Lower leg skin (tissue), 3 donors: ENCODE data around the gene WWOX.

Experiments
- POLR2A ChIP-seq, 2 donors: fragments of 450-650 bp; IDR thresholded peaks; one replicate each; pipeline ENCODE4 v1.6.1; 2016 to 2017; ENCODE audit warnings: antibody characterized with exemption in 2 of 2, mild to moderate bottlenecking in 1 of 2, moderate library complexity in 1 of 2
- TF ChIP-seq, protein P1 (sequence below), 3 donors: fragments of 450-650 bp; IDR thresholded peaks; one replicate each; pipeline ENCODE4 v1.5.1; 2016; ENCODE audit warnings: antibody characterized with exemption in 3 of 3, mild to moderate bottlenecking in 3 of 3, moderate library complexity in 2 of 3

DNA sequence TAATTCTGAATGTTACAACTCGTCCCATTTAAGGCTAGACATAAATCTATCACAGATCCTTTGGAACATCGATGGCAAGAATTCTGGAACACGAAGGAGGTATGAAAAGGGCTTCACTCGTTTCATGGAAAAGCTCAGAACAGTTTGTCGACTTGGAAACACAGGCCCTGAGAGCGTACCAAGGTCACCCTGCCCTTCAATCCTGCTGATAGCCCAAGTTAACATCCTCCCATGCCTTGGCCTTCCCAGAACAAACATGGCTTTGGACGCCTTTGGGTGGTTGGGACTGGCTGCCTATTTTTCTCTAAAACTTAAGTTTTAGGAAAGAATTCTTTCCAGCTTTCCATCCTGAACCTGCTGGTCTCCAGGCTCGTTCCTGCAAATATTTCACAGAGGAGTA is 1105.0 kb downstream of the WWOX start:
- TF ChIP-seq, protein P1, sequence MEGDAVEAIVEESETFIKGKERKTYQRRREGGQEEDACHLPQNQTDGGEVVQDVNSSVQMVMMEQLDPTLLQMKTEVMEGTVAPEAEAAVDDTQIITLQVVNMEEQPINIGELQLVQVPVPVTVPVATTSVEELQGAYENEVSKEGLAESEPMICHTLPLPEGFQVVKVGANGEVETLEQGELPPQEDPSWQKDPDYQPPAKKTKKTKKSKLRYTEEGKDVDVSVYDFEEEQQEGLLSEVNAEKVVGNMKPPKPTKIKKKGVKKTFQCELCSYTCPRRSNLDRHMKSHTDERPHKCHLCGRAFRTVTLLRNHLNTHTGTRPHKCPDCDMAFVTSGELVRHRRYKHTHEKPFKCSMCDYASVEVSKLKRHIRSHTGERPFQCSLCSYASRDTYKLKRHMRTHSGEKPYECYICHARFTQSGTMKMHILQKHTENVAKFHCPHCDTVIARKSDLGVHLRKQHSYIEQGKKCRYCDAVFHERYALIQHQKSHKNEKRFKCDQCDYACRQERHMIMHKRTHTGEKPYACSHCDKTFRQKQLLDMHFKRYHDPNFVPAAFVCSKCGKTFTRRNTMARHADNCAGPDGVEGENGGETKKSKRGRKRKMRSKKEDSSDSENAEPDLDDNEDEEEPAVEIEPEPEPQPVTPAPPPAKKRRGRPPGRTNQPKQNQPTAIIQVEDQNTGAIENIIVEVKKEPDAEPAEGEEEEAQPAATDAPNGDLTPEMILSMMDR (IDR thresholded peaks at IDR 0.05): no peak
- no peak for TF ChIP-seq POLR2A (IDR thresholded peaks at IDR 0.05)
